Caki2 (cell line): Measurements from ENCODE around the gene URGCP. TPM values are rescaled to one million over a fixed set of nuclear protein-coding genes. Genes with fewer than 3 reads are reported as not detected.
"Not testable (repeated sequence)": the region's sequence is repeated elsewhere in the genome, so short reads cannot be mapped to it uniquely, and the experiment has no call there.

Experiments
- DNase-seq: peaks from one replicate; pipeline ENCODE4 v3.0.0-alpha.2; 2015; ENCODE audit warnings: low read depth
- in situ Hi-C: cut with HindIII; loops from 2 replicates; pipeline ENCODE4 v1.10.0; 2016; ENCODE audit warnings: low sequenced_read_pairs, low pct_unique_long_range_greater_than_20kb, mixed read lengths
- total RNA-seq: library from RNA; depleted of rRNA; stranded (reverse); fragments of >200 nt; shearing (Covaris generic); gene quantifications from 2 replicates; pipeline ENCODE4 v1.2.3, GENCODE V29; 2014; ENCODE audit warnings: low replicate concordance; rRNA removed

Gene URGCP
- total RNA-seq, 1 experiment from 2014 or later, result 30.4 TPM

GRCh38 chr7:43850348-43851116, 55.9 kb downstream of the URGCP start:
- no peak for DNase-seq
- in situ Hi-C loops, result no loop called here

- in situ Hi-C loops, result no loop called here
- no peak for DNase-seq
These were observed 57.3 kb downstream of the URGCP start for GRCh38 chr7:43849047-43849446.

DNA sequence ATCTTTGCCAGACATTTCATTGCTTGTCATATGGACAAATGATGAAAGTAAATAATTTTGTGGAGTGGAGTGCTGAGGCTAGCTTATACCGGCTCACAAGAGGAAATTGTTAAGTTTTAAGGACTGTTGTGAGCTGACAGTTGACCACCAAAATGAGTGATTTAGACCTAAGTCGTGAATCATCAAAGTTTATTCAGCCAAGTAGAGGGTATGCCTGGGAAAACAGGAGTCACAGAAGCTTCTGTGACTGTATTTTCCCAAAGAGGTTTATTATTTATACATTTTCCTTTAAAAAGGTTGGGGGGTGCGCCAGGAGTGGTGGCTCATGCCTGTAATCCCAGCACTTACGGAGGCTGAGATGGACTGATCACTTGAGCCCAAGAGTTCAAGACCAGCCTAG, 58.9 kb downstream of the URGCP start:
- in situ Hi-C loops, result no loop called here
- DNase-seq, result no peak

GRCh38 chr7:43844662-43845061, 61.7 kb downstream of the URGCP start:
- no peak for DNase-seq
- in situ Hi-C loops, result no loop called here

GRCh38 chr7:43844257-43844656, 62.1 kb downstream of the URGCP start:
- no peak for DNase-seq
- in situ Hi-C loops, result no loop called here

GRCh38 chr7:43843296-43843695, 63.1 kb downstream of the URGCP start:
- DNase-seq, result no peak
- in situ Hi-C loops, result no loop called here

DNA sequence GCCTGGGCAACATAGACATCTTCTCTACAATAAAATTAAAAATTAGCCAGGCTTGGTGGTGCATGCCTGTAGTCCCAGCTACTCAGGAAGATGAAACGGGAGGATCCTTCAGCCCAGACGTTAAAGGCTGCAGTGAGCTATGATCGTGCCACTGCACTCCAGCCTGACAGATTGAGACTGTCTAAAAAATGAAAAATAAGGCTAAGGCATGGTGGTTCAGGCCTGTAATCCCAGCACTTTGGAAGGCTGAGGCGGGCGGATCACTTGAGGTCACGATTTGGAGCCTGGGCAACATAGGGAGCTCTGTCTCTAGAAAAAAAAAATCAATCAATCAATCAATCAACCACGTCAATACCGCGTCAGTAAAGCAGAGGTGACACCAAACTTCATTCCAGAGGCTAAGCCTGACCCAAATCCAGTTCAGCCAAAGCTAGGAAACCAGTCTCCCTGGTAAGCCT, 68.2 kb downstream of the URGCP start:
- in situ Hi-C loops, result no loop called here
- no peak for DNase-seq

GRCh38 chr7:43834463-43835251, 71.7 kb downstream of the URGCP start:
- in situ Hi-C loops, result no loop called here
- DNase-seq, result peak; percentile 86

GRCh38 chr7:43830917-43831316, 75.5 kb downstream of the URGCP start:
- DNase-seq, in situ Hi-C loops: not testable (repeated sequence)

Other genes starting within 250 kb of the URGCP start
- 104 and 128 TPM in 2 replicates for gene COA1, start 177.1 kb downstream of the URGCP start, total RNA-seq
- 98.2 and 131 TPM in 2 replicates for gene BLVRA, start 147.9 kb downstream of the URGCP start, total RNA-seq
- gene MRPS24, start 37.1 kb downstream of the URGCP start, total RNA-seq, result 122 and 157 TPM in 2 replicates
- gene UBE2D4, start 19.8 kb upstream of the URGCP start, total RNA-seq, result 13.4 and 15.4 TPM in 2 replicates
- gene SPDYE1, start 91.3 kb upstream of the URGCP start, total RNA-seq, result not detected in 2 replicates
- gene DBNL, start 138.1 kb upstream of the URGCP start, total RNA-seq, result 137 and 174 TPM in 2 replicates
- not detected in 2 replicates for gene PGAM2, start 159.0 kb upstream of the URGCP start, total RNA-seq
- gene POLM, start 175.9 kb upstream of the URGCP start, total RNA-seq, result 2.6 and 2.9 TPM in 2 replicates
- not detected in 2 replicates for gene AEBP1, start 197.7 kb upstream of the URGCP start, total RNA-seq
- 211 and 243 TPM in 2 replicates for gene POLD2, start 217.0 kb upstream of the URGCP start, total RNA-seq
- not detected in 2 replicates for gene MYL7, start 234.7 kb upstream of the URGCP start, total RNA-seq